Stimulated activated naive CD4-positive, alpha-beta T cell treated with Interleukin-2 at 50 U/mL for 16 hours (primary cell): ENCODE measurements around the gene SLC5A10.

Experiments used
- DNase-seq: peaks from one replicate; lab custom pipeline; 2025; lab: John Stamatoyannopoulos, UW

SLC5A10 gene

GRCh38 chr17:19003543-19004420, 51.8 kb downstream of the SLC5A10 start:
- DNase-seq = peak; percentile 55

- peak; percentile 90 for DNase-seq
Measured at GRCh38 chr17:19004421-19005136, 52.6 kb downstream of the SLC5A10 start, which contains the start of gene FAM83G. TSS of gene FAM83G (minus strand) at chr17:19004764. CDS start at chr17:19004041, 723 bp downstream.

DNA sequence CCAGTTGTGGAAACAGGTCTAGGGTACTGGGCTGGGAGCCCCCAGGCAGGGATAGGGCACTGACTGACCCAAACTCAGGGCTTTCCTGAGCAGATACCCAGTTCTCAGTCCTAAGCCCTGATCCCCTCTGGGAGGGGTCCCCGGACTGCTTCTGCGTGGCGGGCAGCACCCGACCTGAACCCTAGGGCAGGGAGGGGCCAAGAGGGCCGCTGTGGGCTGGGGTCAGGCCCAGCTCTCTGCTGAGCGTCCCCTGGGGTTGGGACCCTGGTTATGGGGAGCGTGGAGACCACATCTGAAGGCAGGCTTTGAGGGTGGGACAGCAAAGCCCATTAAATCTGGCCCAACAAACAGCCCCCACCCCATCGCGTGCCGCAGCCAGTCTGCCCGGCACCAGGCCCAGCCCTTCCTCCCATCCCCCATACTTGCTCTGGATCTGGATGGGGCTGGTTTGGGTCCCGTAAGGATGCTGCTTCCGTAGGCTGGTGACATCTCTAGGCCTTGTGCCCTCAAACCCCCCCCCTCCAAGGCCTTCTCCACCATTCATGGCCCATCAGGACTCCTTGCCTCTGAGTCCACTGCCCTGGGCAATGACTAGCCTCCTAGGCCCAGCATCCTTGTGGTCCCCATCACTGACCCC, 53.3 kb downstream of the SLC5A10 start:
- no peak for DNase-seq

DNA sequence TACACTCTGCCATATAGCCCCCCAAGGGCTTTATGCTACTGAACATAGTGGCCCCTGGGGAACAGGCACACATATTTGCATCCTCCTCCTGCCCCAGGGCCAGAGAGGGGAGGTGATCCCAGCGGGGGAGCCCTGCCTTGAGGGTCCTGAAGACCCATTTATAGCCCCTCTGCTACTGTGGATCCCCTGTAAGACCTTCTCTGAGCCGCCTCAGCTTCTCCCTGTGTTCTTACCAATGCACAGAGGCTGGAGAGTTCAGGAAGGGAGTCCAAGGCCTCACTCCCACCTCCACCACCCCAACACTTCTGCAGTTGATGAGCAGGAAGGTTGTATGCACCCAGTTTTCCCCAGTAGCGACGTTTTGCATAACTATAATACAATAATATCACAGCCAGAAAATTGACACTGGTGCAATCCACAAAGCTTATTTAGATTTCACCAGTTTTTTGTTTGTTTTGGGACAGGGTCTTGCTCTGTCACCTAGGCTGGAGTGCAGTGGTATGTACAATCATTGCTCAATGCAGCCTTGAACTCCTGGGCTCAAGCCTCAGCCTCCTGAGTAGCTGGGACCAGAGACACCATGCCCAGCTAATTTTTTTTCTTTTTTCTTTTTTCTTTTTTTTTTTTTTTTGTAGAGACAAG, 53.9 kb downstream of the SLC5A10 start:
- no peak for DNase-seq

- DNase-seq = no peak
Measured at GRCh38 chr17:19006698-19007097, 54.7 kb downstream of the SLC5A10 start.

DNA sequence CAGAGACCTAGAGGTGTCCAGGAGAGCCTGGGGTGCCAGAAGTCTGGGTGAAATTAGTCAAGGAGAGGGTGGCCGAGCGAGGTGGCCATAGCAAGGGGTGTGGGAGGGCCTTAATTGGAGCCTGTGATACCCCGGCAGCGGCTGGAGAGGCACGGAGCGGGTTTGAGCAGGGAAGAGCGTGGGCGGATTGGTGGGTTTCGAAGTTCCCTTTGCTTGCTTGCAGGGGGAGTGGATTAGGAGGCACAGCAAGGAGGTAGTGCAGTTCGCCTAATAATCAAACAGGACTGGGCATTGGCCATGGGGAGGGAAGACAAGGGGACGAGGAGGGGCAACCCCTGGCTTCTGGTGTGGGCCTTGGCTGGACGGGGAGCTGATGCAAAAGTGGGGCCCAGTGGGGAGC, 58.0 kb downstream of the SLC5A10 start:
- DNase-seq = no peak

- DNase-seq = no peak
Measured at GRCh38 chr17:19010729-19011505, 59.0 kb downstream of the SLC5A10 start.

GRCh38 chr17:19011581-19011980, 59.6 kb downstream of the SLC5A10 start:
- no peak for DNase-seq

DNA sequence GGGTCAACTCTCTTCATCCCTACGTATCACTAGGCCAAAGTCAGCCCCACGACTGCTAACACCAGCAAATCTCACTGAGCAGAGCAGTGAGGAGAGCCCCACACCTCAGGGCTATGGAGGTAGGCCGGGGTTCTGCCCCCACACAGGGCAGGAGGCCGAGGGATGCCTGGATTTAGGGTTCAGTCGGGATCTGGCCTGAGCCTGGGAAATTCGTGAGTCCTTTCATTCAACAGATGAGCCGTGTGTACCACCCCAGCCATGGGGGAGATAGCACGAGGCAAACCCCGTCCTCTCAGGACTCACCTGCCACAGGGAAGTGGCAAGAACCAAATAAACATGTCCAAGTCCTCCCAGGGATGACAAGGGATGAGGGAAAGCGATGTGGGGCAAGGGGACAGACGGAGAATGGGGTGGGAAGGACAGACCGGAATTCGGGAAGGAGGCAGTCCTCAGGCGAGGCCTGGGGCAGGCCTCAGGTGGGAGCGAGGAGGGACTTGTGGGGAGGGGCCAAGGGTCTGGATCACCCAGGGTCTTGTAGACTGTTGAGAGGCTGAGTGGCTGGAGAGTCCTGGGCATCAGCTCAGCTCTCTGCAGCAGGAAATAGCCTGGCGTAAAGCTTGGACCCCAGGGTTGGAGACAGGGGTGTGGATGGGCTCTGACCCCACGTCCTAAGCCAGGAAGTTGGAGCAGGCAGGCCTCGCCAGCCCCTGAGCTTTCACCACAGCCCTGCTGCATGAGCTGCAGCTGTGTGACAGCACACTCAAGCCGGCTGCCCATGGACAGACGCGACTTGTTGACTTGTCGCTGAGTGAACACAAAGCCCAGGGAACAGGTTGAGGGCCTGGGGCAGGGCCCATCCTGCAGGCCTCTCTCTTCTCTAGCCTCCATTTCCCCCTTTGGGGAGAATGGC, 60.5 kb downstream of the SLC5A10 start:
- no peak for DNase-seq

DNA sequence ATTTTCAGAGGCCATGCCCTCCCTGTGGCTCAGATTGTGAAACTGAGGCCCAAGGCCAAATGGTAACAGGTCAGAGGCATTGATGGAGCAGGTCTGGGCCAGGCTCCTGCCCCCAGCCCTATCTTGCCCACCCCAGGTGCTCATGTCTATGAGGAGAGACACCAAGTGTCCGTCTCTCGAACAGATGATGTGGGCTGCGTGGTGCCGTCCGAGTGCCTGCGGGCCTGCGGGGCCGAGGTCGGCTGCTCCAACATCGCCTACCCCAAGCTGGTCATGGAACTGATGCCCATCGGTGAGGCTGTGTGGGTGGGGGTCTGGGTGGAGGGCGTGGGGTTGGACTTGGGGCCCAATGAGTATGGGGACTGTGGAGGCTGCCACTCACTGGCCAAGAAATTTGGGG, 61.3 kb downstream of the SLC5A10 start:
- no peak for DNase-seq

GRCh38 chr17:19013806-19014627, 62.1 kb downstream of the SLC5A10 start:
- no peak for DNase-seq

GRCh38 chr17:19014628-19015215, 62.8 kb downstream of the SLC5A10 start:
- DNase-seq = no peak

DNA sequence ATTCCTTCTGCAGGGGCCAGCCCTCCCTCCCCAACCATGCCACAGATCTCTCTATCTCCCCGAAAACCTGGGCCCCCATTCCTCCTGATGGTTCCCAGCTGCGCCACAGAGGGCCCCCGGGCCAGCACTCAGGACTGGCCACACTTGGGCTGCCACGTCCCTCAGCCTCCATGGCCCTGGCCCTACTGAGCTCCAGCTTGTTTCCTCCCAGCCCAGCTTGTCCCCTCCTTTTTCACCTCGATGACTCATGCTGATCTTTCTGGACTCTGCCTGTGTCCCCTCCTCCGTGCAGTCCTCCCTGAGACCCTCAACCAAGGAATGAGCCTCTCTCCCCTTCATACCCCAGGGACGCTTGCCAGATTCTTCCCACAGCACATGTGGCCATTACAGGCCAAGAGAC, 63.5 kb downstream of the SLC5A10 start:
- no peak for DNase-seq

- no peak for DNase-seq
Measured at GRCh38 chr17:19016297-19016696, 64.3 kb downstream of the SLC5A10 start.

DNA sequence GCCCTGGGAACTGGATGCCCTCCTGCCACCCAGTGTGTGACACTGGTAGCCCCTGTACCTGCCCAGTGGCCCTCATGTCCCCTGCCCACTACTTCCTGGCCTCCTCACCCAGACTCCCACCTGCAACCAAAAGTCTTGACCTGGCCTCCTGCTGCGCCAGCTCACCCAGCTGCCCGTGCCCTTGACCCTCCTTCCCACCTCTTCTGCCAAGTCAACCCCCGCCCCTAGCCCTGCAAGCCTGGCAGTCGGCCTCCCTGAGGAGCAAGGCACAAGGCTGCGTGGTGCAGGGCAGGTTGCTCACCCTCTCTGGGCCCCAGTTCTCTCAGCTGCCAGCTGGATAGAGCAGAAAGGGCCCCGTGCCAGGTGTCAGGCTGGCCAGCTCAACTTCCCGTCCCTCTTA, 64.9 kb downstream of the SLC5A10 start:
- no peak for DNase-seq

- DNase-seq = no peak
Measured at GRCh38 chr17:19017401-19017800, 65.4 kb downstream of the SLC5A10 start.

- DNase-seq = no peak
Measured at GRCh38 chr17:19017804-19018599, 66.0 kb downstream of the SLC5A10 start.

DNA sequence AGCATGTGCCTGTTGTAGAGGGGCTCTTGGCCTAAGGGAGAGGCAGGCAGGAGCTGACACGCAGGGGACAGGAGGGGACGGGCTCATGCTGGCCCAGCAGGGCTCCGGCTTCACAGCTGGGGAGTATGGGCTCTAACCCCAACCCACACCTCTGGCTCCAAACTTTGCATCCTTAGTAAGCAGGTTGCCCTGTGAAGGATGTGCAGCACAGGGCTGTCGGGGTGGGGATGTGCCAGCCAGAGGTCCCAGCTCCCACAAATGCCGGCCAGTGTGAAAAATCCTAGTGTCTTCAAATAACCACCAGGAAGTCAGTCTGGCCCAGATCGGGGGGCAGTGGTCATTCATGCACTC, 66.6 kb downstream of the SLC5A10 start:
- no peak for DNase-seq
